Endothelial cell of umbilical vein (primary cell): Measurements from ENCODE around the gene SLC35F2. TPM values are rescaled to one million over a fixed set of nuclear protein-coding genes. Genes with fewer than 3 reads are reported as not detected.

ENCODE experiments used
- BruUV-seq: library from RNA; stranded (reverse); fragments of 400-500 nt; replicated peaks from 2 replicates; lab custom pipeline; 2021; lab: Mats Ljungman, UMichigan
- CTCF ChIA-PET: fragments of 300-600, 350-600 bp; sonication (Branson Sonifier 250); formaldehyde crosslinking; loops from one replicate; lab custom pipeline; 2021; ENCODE audit warnings: antibody characterized with exemption, inconsistent platforms; lab: Charles Lee
- POLR2A ChIA-PET: fragments of 300-600, 350-600 bp; sonication (Branson Sonifier 250); formaldehyde crosslinking; loops from one replicate; lab custom pipeline; 2021; ENCODE audit warnings: antibody characterized with exemption, inconsistent platforms; lab: Charles Lee
- DNase-seq: peaks from one replicate; pipeline ENCODE4 v3.0.0-alpha.2; 2011; ENCODE audit warnings: low read depth, low spot score
- FAIRE-seq: peaks from 2 replicates; lab custom pipeline; 2011; peaks lifted over from hg19 to GRCh38; lab: Jason Lieb, UNC
- H2AFZ ChIP-seq: 2 replicates; pipeline ENCODE4 v1.6.0; 2012; ENCODE audit warnings: low read depth, low read length, control low read depth, inconsistent platforms
- H3K27ac ChIP-seq: 2 replicates; pipeline ENCODE4 v1.5.1; 2011; ENCODE audit warnings: low read depth, mild to moderate bottlenecking, control low read depth, low read length, moderate library complexity; ENCODE audit not compliant: insufficient read depth
- H3K27me3 ChIP-seq, 2 experiments: 2 replicates each; pipeline versions ENCODE4 v1.6.0 to v1.6.1; 2011; ENCODE audit warnings: low read length in 2 of 2, mixed read lengths in 1 of 2; ENCODE audit not compliant: control insufficient read depth in 2 of 2, insufficient read depth in 2 of 2
- H3K36me3 ChIP-seq, 2 experiments: 2 replicates in 1 of 2; 3 replicates in 1 of 2; pipeline ENCODE4 v1.5.1; 2011; ENCODE audit warnings: low read length in 2 of 2, mild to moderate bottlenecking in 1 of 2, moderate library complexity in 1 of 2; ENCODE audit not compliant: control insufficient read depth in 2 of 2, insufficient read depth in 2 of 2; ENCODE audit errors: extremely low read depth in 1 of 2
- H3K4me1 ChIP-seq: 3 replicates; pipeline ENCODE4 v1.5.1; 2011; ENCODE audit warnings: mild to moderate bottlenecking, low read length; ENCODE audit not compliant: control insufficient read depth, insufficient read depth; ENCODE audit errors: extremely low read depth
- H3K4me2 ChIP-seq: 2 replicates; pipeline ENCODE4 v1.6.1; 2011; ENCODE audit warnings: low read length, control low read depth, mixed read lengths; ENCODE audit not compliant: insufficient read depth
- H3K4me3 ChIP-seq, 3 experiments: fragments of 200-600 bp in 1 of 3; sonication (generic), shearing (Covaris generic) in 1 of 3; replicated peaks in 1 of 3; 2 replicates each; pipeline ENCODE4 v1.5.1; 2011 to 2016; ENCODE audit warnings: control low read depth in 3 of 3, low read length in 3 of 3, mild to moderate bottlenecking in 2 of 3, inconsistent platforms in 1 of 3, low read depth in 1 of 3, moderate library complexity in 1 of 3; ENCODE audit not compliant: insufficient read depth in 1 of 3
- H3K79me2 ChIP-seq: 2 replicates; pipeline ENCODE4 v1.6.0; 2012; ENCODE audit warnings: low read length, inconsistent platforms; ENCODE audit not compliant: control insufficient read depth, insufficient read depth
- H3K9ac ChIP-seq: replicated peaks from 2 replicates; pipeline ENCODE3; 2011; ENCODE audit warnings: low read length, control low read depth; ENCODE audit not compliant: insufficient read depth; ENCODE audit errors: extremely low read depth
- H3K9me1 ChIP-seq: replicated peaks from 3 replicates; pipeline ENCODE4 v1.6.0; 2011; ENCODE audit warnings: mild to moderate bottlenecking, low read length; ENCODE audit not compliant: control insufficient read depth, insufficient read depth; ENCODE audit errors: extremely low read depth
- H3K9me3 ChIP-seq: replicated peaks from 2 replicates; pipeline ENCODE4 v1.5.1; 2012; ENCODE audit warnings: low read length, inconsistent platforms; ENCODE audit not compliant: control insufficient read depth, insufficient read depth
- H4K20me1 ChIP-seq: replicated peaks from 2 replicates; pipeline ENCODE3; 2011; ENCODE audit warnings: mild to moderate bottlenecking, low read length; ENCODE audit not compliant: control insufficient read depth, insufficient read depth; ENCODE audit errors: extremely low read depth
- CTCF ChIP-seq, 2 donors: IDR thresholded peaks; 1 replicate in 1 of 2; 2 replicates in 1 of 2; pipeline ENCODE4 v1.5.1; 2011; ENCODE audit warnings: low read length in 2 of 2, mild to moderate bottlenecking in 2 of 2, moderate library complexity in 2 of 2, control low read depth in 1 of 2, inconsistent platforms in 1 of 2, low read depth in 1 of 2; ENCODE audit not compliant: insufficient read depth in 1 of 2; ENCODE audit errors: extremely low read depth in 1 of 2
- EZH2 ChIP-seq: IDR thresholded peaks from 2 replicates; pipeline ENCODE4 v1.6.1; 2012; ENCODE audit warnings: borderline replicate concordance, low read depth, mild to moderate bottlenecking, moderate library complexity, low read length, inconsistent platforms; ENCODE audit not compliant: severe bottlenecking
- FOS ChIP-seq: IDR thresholded peaks from 2 replicates; pipeline ENCODE4 v1.6.1; 2011; ENCODE audit warnings: mild to moderate bottlenecking, low read length, moderate library complexity, borderline replicate concordance; ENCODE audit not compliant: insufficient read depth
- GATA2 ChIP-seq: IDR thresholded peaks from 2 replicates; pipeline ENCODE4 v1.7.0; 2011; ENCODE audit warnings: low read depth, mild to moderate bottlenecking, moderate library complexity, mixed read lengths, low read length; ENCODE audit not compliant: insufficient read length, insufficient read depth
- JUN ChIP-seq: IDR thresholded peaks from 2 replicates; pipeline ENCODE4 v1.6.1; 2011; ENCODE audit warnings: borderline replicate concordance, low read depth; ENCODE audit not compliant: insufficient read length, insufficient read depth
- MAX ChIP-seq: IDR thresholded peaks from 2 replicates; pipeline ENCODE4 v1.6.1; 2011; ENCODE audit not compliant: insufficient read depth, insufficient read length
- MYC ChIP-seq: IDR thresholded peaks from one replicate; pipeline ENCODE4 v1.6.1; 2011; ENCODE audit warnings: mild to moderate bottlenecking, low read depth, low read length
- POLR2A ChIP-seq: IDR thresholded peaks from 2 replicates; pipeline ENCODE4 v1.6.1; 2012; ENCODE audit warnings: low read depth, mild to moderate bottlenecking, control low read depth, low read length
- POLR2AphosphoS5 ChIP-seq: IDR thresholded peaks from 2 replicates; pipeline ENCODE4 v1.6.1; 2012; ENCODE audit warnings: low read depth, mild to moderate bottlenecking, control low read depth, low read length, moderate library complexity; ENCODE audit not compliant: insufficient read depth
- dilution Hi-C: fragments of 300-500 bp; cut with MboI; formaldehyde crosslinking; loops from one replicate; pipeline ENCODE4 v1.15.0; 2019; ENCODE audit warnings: low sequenced_read_pairs; ENCODE audit not compliant: extremely low pct_ligation_motif_present
- intact Hi-C: fragments of 100-400 bp; cut with micrococcal nuclease; formaldehyde crosslinking; loops from one replicate; pipeline ENCODE4 v1.10.0; 2022
- polyA plus RNA-seq, 4 experiments: library from polyadenylated mRNA; depleted of rRNA in 3 of 4; stranded (reverse) in 3 of 4; unstranded in 1 of 4; fragments of >200 nt; gene quantifications; 2 replicates each; pipeline versions ENCODE4 v1.2.1 to v1.2.3, GENCODE V29; 2011 to 2012; ENCODE audit warnings: missing spikeins in 1 of 4
- total RNA-seq: library from RNA; stranded (reverse); gene quantifications from 2 replicates; pipeline ENCODE4 v1.2.3, GENCODE V29; 2021

The SLC35F2 gene
- total and polyA plus RNA-seq, 2 donors (not counting 3 experiments of a cell fraction or from before 2014, with no cell fraction given) = 41.0 to 59.7 TPM

- Histone ChIP-seq H3K79me2 (no peaks in the 10 kb centered on the region), H2AFZ (no peak overlapping the region), H4K20me1 (no peaks in the 10 kb centered on the region), H3K27me3 (no peaks in the 10 kb centered on the region), H3K4me3 (no peak overlapping the region), H3K4me1 (no peaks in the 10 kb centered on the region), H3K9me3 (no peaks in the 10 kb centered on the region), H3K4me2 (no peak overlapping the region), H3K27ac (no peak overlapping the region), H3K9ac (no peak overlapping the region), H3K36me3 (no peaks in the 10 kb centered on the region), H3K9me1 (no peaks in the 10 kb centered on the region)
- FAIRE-seq = no peak
- intact Hi-C loops (no loop called here), dilution Hi-C loops (no loop called here)
- ChIA-PET CTCF (no interaction called here), POLR2A (no interaction called here)
- no peak for TF ChIP-seq MAX
- TF ChIP-seq EZH2 = no peak
- TF ChIP-seq POLR2A = no peak
- TF ChIP-seq CTCF (IDR thresholded peaks at IDR 0.05; ENCODE audit: extremely low read depth in 1 of 2, insufficient read depth in 1 of 2, low read depth in 1 of 2, low read length in 2 of 2) = no peak
- TF ChIP-seq MYC = no peak
- no peak for TF ChIP-seq GATA2
- TF ChIP-seq JUN = no peak
- TF ChIP-seq POLR2AphosphoS5 = no peak
- TF ChIP-seq FOS = no peak
- no peak for DNase-seq
- no TSS peak for BruUV-seq
Observed at GRCh38 chr11:107777110-107777509, 81.5 kb downstream of the SLC35F2 start.
